K562 (cell line): Measurements from ENCODE around the gene DDRGK1. TPM values are rescaled to one million over a fixed set of nuclear protein-coding genes. Genes with fewer than 3 reads are reported as not detected.

Experiments used
- ATAC-seq: fragments of 200-7000 bp; cut with Tn5 transposase; 3 replicates; pipeline ENCODE4 v1.9.1; 2020; ENCODE audit warnings: moderate library complexity
- BruUV-seq: library from RNA; stranded (reverse); fragments of 400-500 nt; replicated peaks from 2 replicates; lab custom pipeline; 2021; lab: Mats Ljungman, UMichigan
- CTCF ChIA-PET: fragments of 300-600 bp; formaldehyde crosslinking; extraction: SDS; loops from one replicate; lab custom pipeline; 2021; ENCODE audit warnings: low intra/inter-chr PET ratio; lab: Yijun Ruan, JAX
- POLR2A ChIA-PET: fragments of 300-600, 350-650 bp; sonication (Branson Sonifier 250); formaldehyde crosslinking; extraction: SDS; loops from one replicate; lab custom pipeline; 2021; ENCODE audit warnings: antibody characterized with exemption, inconsistent platforms; lab: Yijun Ruan, JAX
- DNase-seq, 4 experiments: peaks; one replicate each; pipeline versions ENCODE4 v3.0.0 to v3.0.0-alpha.2; 2011 to 2018; ENCODE audit warnings: low spot score in 3 of 4, mixed read lengths in 3 of 4; ENCODE audit errors: extremely low read depth in 1 of 4
- FAIRE-seq: peaks from 2 replicates; lab custom pipeline; 2011; peaks lifted over from hg19 to GRCh38; lab: Jason Lieb, UNC
- H2AFZ ChIP-seq: 2 replicates; pipeline ENCODE4 v1.6.0; 2011; ENCODE audit warnings: low read depth, low read length, control low read depth, inconsistent platforms
- H3K27ac ChIP-seq: fragments of 200-600 bp; 3 replicates; pipeline ENCODE4 v1.8.0; 2011; ENCODE audit warnings: low read depth, mild to moderate bottlenecking, control low read depth, inconsistent platforms, low read length, moderate library complexity, mixed read lengths; ENCODE audit errors: extremely low read depth
- H3K27me3 ChIP-seq, 2 experiments: fragments of 300-600 bp in 1 of 2; 2 replicates in 1 of 2; 3 replicates in 1 of 2; pipeline versions ENCODE4 v1.6.0 to v1.8.0; 2011; ENCODE audit warnings: inconsistent platforms in 2 of 2, low read length in 2 of 2, mild to moderate bottlenecking in 1 of 2, mixed read lengths in 1 of 2, moderate library complexity in 1 of 2; ENCODE audit not compliant: control insufficient read depth in 2 of 2, insufficient read depth in 2 of 2
- H3K36me3 ChIP-seq: fragments of 300-600 bp; 3 replicates; pipeline ENCODE4 v1.8.0; 2011; ENCODE audit warnings: mild to moderate bottlenecking, low read length, inconsistent platforms; ENCODE audit not compliant: control insufficient read depth, insufficient read depth
- H3K4me1 ChIP-seq, 2 experiments: fragments of 200-600 bp in 1 of 2; replicated peaks in 1 of 2; 2 replicates in 1 of 2; 3 replicates in 1 of 2; pipeline versions ENCODE4 v1.5.1 to v1.8.0; 2011; ENCODE audit warnings: inconsistent platforms in 2 of 2, low read length in 2 of 2, mild to moderate bottlenecking in 1 of 2, mixed read lengths in 1 of 2, moderate library complexity in 1 of 2; ENCODE audit not compliant: control insufficient read depth in 2 of 2, insufficient read depth in 2 of 2
- H3K4me2 ChIP-seq: 2 replicates; pipeline ENCODE4 v1.6.1; 2011; ENCODE audit warnings: low read length, control low read depth, inconsistent platforms, mixed read lengths; ENCODE audit not compliant: insufficient read depth
- H3K4me3 ChIP-seq: fragments of 200-600 bp; sonication (generic), shearing (Covaris generic); 2 replicates; pipeline ENCODE4 v1.5.1; 2016; ENCODE audit warnings: control low read depth, inconsistent platforms
- H3K79me2 ChIP-seq: fragments of 200-600 bp; 3 replicates; pipeline ENCODE4 v1.8.0; 2011; ENCODE audit warnings: low read length, inconsistent platforms; ENCODE audit not compliant: control insufficient read depth, insufficient read depth
- H3K9ac ChIP-seq, 2 experiments: 2 replicates each; pipeline versions ENCODE4 v1.6.0 to v1.6.1; 2011; ENCODE audit warnings: low read depth in 2 of 2, low read length in 2 of 2, control low read depth in 1 of 2, inconsistent platforms in 1 of 2, mild to moderate bottlenecking in 1 of 2, mixed read lengths in 1 of 2; ENCODE audit not compliant: insufficient read depth in 1 of 2
- H3K9me1 ChIP-seq: one replicate; pipeline ENCODE4 v1.6.0; 2011; ENCODE audit warnings: inconsistent platforms, mild to moderate bottlenecking, low read length, moderate library complexity; ENCODE audit not compliant: control insufficient read depth, insufficient read depth
- H3K9me3 ChIP-seq: replicated peaks from 2 replicates; pipeline ENCODE4 v1.5.1; 2011; ENCODE audit warnings: low read depth, low read length, inconsistent platforms; ENCODE audit not compliant: control insufficient read depth, insufficient read depth
- H4K20me1 ChIP-seq: replicated peaks from 2 replicates; pipeline ENCODE4 v1.6.1; 2011; ENCODE audit warnings: low read length, inconsistent platforms, mixed read lengths; ENCODE audit not compliant: control insufficient read depth, insufficient read depth
- CBX5 ChIP-seq: IDR thresholded peaks from 2 replicates; pipeline ENCODE4 v1.6.1; 2014; ENCODE audit warnings: low read depth, borderline replicate concordance
- GABPB2 ChIP-seq: fragments of 250-450 bp; sonication (Bioruptor Pico); conservative IDR thresholded peaks from 2 replicates; pipeline ENCODE4 v1.5.1; 2021; ENCODE audit warnings: mild to moderate bottlenecking
- HOXB6 ChIP-seq: fragments of 250-450 bp; sonication (Bioruptor Pico); IDR thresholded peaks from 2 replicates; pipeline ENCODE4 v1.5.1; 2022; ENCODE audit warnings: mild to moderate bottlenecking, borderline replicate concordance
- KLF10 ChIP-seq: fragments of 250-450 bp; sonication (Bioruptor Pico); IDR thresholded peaks from 2 replicates; pipeline ENCODE4 v1.6.1; 2021; ENCODE audit warnings: matching md5 sums
- MTF1 ChIP-seq: fragments of 250-450 bp; sonication (Bioruptor Pico); IDR thresholded peaks from 2 replicates; pipeline ENCODE4 v1.9.0; 2021; ENCODE audit warnings: moderate library complexity, mild to moderate bottlenecking, inconsistent platforms, borderline replicate concordance
- NFIX ChIP-seq: fragments of 250-450 bp; sonication (Bioruptor Pico); IDR thresholded peaks from 2 replicates; pipeline ENCODE4 v1.4.0; 2020; ENCODE audit warnings: low read depth, mild to moderate bottlenecking, moderate library complexity
- TOE1 ChIP-seq, 2 experiments: fragments of 450-650 bp in 1 of 2; sonication (generic) in 1 of 2; formaldehyde crosslinking in 1 of 2; IDR thresholded peaks; 2 replicates each; pipeline versions ENCODE4 v1.7.1 to v1.8.0; 2016 to 2022; ENCODE audit warnings: borderline replicate concordance in 2 of 2, mild to moderate bottlenecking in 2 of 2, antibody characterized with exemption in 1 of 2, inconsistent platforms in 1 of 2, low read depth in 1 of 2, missing genetic modification reagents in 1 of 2, moderate library complexity in 1 of 2
- ZBTB17 ChIP-seq: fragments of 450-650 bp; formaldehyde crosslinking; IDR thresholded peaks from 2 replicates; pipeline ENCODE4 v1.4.0; 2020; ENCODE audit warnings: mild to moderate bottlenecking
- ZKSCAN3 ChIP-seq: fragments of 250-450 bp; sonication (Bioruptor Pico); IDR thresholded peaks from 2 replicates; pipeline ENCODE4 v1.4.0; 2020
- ZNF274 ChIP-seq: IDR thresholded peaks from 2 replicates; pipeline ENCODE4 v1.6.1; 2011; ENCODE audit warnings: low read depth, mild to moderate bottlenecking, low read length, moderate library complexity, borderline replicate concordance
- ZNF354B ChIP-seq: fragments of 250-450 bp; sonication (Bioruptor Pico); IDR thresholded peaks from 2 replicates; pipeline ENCODE4 v1.4.0; 2020
- ZZZ3 ChIP-seq: fragments of 450-650 bp; IDR thresholded peaks from 2 replicates; pipeline ENCODE4 v1.6.1; 2016; ENCODE audit warnings: antibody characterized with exemption, mild to moderate bottlenecking, moderate library complexity
- WGBS: fragments of 100-300 bp; shearing (Covaris generic); methylation state at CpG from one replicate; pipeline ENCODE4 v1.1.6; 2016; ENCODE audit warnings: low coverage, mixed read lengths; ENCODE audit not compliant: insufficient coverage; ENCODE audit errors: missing lambda C conversion rate; 5-methylcytosine and 5-hydroxymethylcytosine counted together
- in situ Hi-C: fragments of 300-500 bp; cut with MboI; formaldehyde crosslinking; loops from 4 replicates; pipeline ENCODE4 v1.15.0; 2018; ENCODE audit warnings: inconsistent platforms, mixed read lengths
- intact Hi-C: fragments of 100-400 bp; cut with micrococcal nuclease; formaldehyde crosslinking; loops from 2 replicates; pipeline ENCODE4 v1.14.2; 2022
- polyA plus RNA-seq, 8 experiments: library from polyadenylated mRNA; depleted of rRNA in 4 of 8; stranded (reverse) in 5 of 8; unstranded in 3 of 8; fragments of >200 nt; fragmentation: Nextera tagmentation in 2 of 8; fragmentation: Illumina TruSeq in 1 of 8; extraction: Ambion mirVana in 2 of 8; extraction: Trizol in 1 of 8; gene quantifications; 2 replicates each; pipeline versions ENCODE4 v1.2.1 to v1.2.3, GENCODE V29; 2011 to 2014; ENCODE audit warnings: inconsistent platforms in 1 of 8, missing spikeins in 1 of 8
- total RNA-seq, 7 experiments: library from RNA; depleted of rRNA in 6 of 7; stranded (reverse); fragments of >200 nt in 6 of 7; fragmentation: Illumina TruSeq in 2 of 7; extraction: Trizol in 2 of 7; gene quantifications; 2 replicates each; pipeline versions ENCODE4 v1.2.1 to v1.2.3, GENCODE V29; 2011 to 2021; ENCODE audit warnings: low replicate concordance in 1 of 7
- TF ChIP-seq, protein P1 (sequence below): fragments of 450-650 bp; IDR thresholded peaks from 2 replicates; pipeline ENCODE4 v1.6.1; 2016; ENCODE audit warnings: mild to moderate bottlenecking
- TF ChIP-seq, protein P2 (sequence below): fragments of 250-450 bp; sonication (Bioruptor Pico); IDR thresholded peaks from 2 replicates; pipeline ENCODE4 v1.5.0; 2022; ENCODE audit warnings: mild to moderate bottlenecking

DDRGK1 gene
- total and polyA plus RNA-seq, 9 of the 15 experiments (the other 6 are each of a cell fraction or from before 2014, with no cell fraction given), result 2.3 to 54.4 (median 29.1) TPM

DNA sequence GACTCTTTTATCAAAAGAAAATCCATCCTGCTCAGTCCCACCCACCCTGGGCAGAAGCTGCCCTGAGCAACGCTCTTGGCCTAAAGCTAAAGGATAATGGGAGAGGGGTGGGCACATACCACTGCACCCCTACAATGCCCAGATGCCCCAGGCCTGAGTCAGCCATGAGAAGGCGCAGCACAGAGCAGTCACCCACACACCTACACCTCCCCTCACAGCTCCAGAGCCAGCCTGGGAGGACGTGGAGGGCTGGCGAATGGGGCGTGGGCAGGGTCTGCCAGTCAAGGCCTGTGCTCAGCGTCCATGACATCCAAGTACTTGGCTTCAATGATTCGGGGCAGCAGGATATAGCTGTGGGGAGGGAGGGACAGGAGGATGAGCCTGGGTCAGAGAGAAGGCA is 23.0 kb upstream of the DDRGK1 start:
- in situ Hi-C loops, result no loop called here
- Histone ChIP-seq H3K4me1 (peaks cover 0 to 32% of the 10 kb centered on the region in 2 experiments; a peak in 2 of 5 replicates), H3K4me2 (no peak overlapping the region), H3K9me3 (no peaks in the 10 kb centered on the region), H3K9me1 (no peaks in the 10 kb centered on the region), H3K36me3 (peaks cover 13% of the 10 kb centered on the region; the same call in 2 of the 3 replicates), H3K9ac (no peak overlapping the region), H2AFZ (no peak overlapping the region), H3K27me3 (no peaks in the 10 kb centered on the region), H4K20me1 (no peaks in the 10 kb centered on the region), H3K4me3 (no peak overlapping the region), H3K27ac (no peak overlapping the region), H3K79me2 (no peaks in the 10 kb centered on the region)
- no peak for TF ChIP-seq GABPB2 (CRISPR knock-in tag)
- TF ChIP-seq CBX5, result no peak
- TF ChIP-seq KLF10, result no peak
- TF ChIP-seq, protein P1, sequence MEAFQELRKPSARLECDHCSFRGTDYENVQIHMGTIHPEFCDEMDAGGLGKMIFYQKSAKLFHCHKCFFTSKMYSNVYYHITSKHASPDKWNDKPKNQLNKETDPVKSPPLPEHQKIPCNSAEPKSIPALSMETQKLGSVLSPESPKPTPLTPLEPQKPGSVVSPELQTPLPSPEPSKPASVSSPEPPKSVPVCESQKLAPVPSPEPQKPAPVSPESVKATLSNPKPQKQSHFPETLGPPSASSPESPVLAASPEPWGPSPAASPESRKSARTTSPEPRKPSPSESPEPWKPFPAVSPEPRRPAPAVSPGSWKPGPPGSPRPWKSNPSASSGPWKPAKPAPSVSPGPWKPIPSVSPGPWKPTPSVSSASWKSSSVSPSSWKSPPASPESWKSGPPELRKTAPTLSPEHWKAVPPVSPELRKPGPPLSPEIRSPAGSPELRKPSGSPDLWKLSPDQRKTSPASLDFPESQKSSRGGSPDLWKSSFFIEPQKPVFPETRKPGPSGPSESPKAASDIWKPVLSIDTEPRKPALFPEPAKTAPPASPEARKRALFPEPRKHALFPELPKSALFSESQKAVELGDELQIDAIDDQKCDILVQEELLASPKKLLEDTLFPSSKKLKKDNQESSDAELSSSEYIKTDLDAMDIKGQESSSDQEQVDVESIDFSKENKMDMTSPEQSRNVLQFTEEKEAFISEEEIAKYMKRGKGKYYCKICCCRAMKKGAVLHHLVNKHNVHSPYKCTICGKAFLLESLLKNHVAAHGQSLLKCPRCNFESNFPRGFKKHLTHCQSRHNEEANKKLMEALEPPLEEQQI, result no peak
- TF ChIP-seq ZBTB17 (CRISPR knock-in tag), result no peak
- no peak for TF ChIP-seq HOXB6
- no peak for TF ChIP-seq NFIX
- TF ChIP-seq ZKSCAN3 (CRISPR knock-in tag), result no peak
- TF ChIP-seq ZNF274, result no peak
- no peak for TF ChIP-seq MTF1 (CRISPR knock-in tag)
- TF ChIP-seq ZNF354B (CRISPR knock-in tag), result no peak
- no peak for TF ChIP-seq ZZZ3
- TF ChIP-seq, protein P2, sequence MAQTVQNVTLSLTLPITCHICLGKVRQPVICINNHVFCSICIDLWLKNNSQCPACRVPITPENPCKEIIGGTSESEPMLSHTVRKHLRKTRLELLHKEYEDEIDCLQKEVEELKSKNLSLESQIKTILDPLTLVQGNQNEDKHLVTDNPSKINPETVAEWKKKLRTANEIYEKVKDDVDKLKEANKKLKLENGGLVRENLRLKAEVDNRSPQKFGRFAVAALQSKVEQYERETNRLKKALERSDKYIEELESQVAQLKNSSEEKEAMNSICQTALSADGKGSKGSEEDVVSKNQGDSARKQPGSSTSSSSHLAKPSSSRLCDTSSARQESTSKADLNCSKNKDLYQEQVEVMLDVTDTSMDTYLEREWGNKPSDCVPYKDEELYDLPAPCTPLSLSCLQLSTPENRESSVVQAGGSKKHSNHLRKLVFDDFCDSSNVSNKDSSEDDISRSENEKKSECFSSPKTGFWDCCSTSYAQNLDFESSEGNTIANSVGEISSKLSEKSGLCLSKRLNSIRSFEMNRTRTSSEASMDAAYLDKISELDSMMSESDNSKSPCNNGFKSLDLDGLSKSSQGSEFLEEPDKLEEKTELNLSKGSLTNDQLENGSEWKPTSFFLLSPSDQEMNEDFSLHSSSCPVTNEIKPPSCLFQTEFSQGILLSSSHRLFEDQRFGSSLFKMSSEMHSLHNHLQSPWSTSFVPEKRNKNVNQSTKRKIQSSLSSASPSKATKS (CRISPR knock-in tag), result no peak
- no peak for TF ChIP-seq TOE1 (IDR thresholded peaks at IDR 0.05; ENCODE audit: borderline replicate concordance)
- TF ChIP-seq TOE1 (CRISPR knock-in tag; IDR thresholded peaks at IDR 0.05; ENCODE audit: borderline replicate concordance, low read depth), result no peak
- DNase-seq, result no peak
- FAIRE-seq, result no peak
- CTCF ChIA-PET, result no interaction called here
- POLR2A ChIA-PET, result interaction anchor here (0.6 kb wide), 1 partner anchor 203 kb away, joined by 5 read pairs; no protein-coding TSS in a partner anchor
- 88% methylated on average over 1 of the region's 7 CpGs for WGBS
- ATAC-seq, result no peak
- no TSS peak for BruUV-seq
- intact Hi-C loops, result no loop called here
